T1000 (cell line): ENCODE measurements around the gene LACTBL1.
A peak's percentile ranks its signal among the peaks of the same experiment; 100 is the strongest.
"Not testable (repeated sequence)": the region's sequence is repeated elsewhere in the genome, so short reads cannot be mapped to it uniquely, and the experiment has no call there.

Source experiments
- DNase-seq: peaks from one replicate; lab custom pipeline; 2025; ENCODE audit warnings: mixed read lengths; lab: John Stamatoyannopoulos, UW

The LACTBL1 gene

GRCh38 chr1:22976461-22977243, 4.0 kb upstream of the LACTBL1 start:
- DNase-seq = peak; percentile 77

- DNase-seq = no peak
These were observed 3.4 kb upstream of the LACTBL1 start for GRCh38 chr1:22976127-22976460.

- DNase-seq = no peak
These were observed 3.0 kb upstream of the LACTBL1 start for GRCh38 chr1:22975694-22976093.

GRCh38 chr1:22971611-22972405, 858 bp downstream of the LACTBL1 start:
- no peak for DNase-seq

- no peak for DNase-seq
These were observed 1.5 kb downstream of the LACTBL1 start for GRCh38 chr1:22971161-22971560.

- no peak for DNase-seq
These were observed 2.6 kb downstream of the LACTBL1 start for GRCh38 chr1:22970096-22970495.

DNA sequence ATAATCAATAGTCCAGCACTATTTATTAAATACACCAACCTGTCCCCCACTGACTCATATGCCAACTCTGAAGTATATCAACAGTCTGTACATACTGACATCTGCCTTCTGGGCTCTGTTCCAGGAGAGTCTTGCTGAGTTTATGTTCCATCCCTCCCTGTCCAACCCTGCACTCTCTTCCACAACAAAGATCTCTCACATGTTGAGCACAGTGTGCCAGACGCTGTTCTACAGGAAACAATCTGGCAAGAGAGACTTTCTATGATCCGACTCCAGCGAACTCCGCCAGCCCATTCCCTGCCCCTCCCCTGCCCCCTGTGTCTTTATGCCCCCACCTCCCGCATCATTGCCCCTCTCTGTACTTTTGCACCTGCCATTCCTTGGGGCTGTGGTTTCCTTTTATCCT, 3.4 kb downstream of the LACTBL1 start:
- DNase-seq = no peak

- DNase-seq = no peak
These were observed 4.8 kb downstream of the LACTBL1 start for GRCh38 chr1:22967833-22968232.

- no peak for DNase-seq
These were observed 6.4 kb downstream of the LACTBL1 start for GRCh38 chr1:22966309-22966708.

DNA sequence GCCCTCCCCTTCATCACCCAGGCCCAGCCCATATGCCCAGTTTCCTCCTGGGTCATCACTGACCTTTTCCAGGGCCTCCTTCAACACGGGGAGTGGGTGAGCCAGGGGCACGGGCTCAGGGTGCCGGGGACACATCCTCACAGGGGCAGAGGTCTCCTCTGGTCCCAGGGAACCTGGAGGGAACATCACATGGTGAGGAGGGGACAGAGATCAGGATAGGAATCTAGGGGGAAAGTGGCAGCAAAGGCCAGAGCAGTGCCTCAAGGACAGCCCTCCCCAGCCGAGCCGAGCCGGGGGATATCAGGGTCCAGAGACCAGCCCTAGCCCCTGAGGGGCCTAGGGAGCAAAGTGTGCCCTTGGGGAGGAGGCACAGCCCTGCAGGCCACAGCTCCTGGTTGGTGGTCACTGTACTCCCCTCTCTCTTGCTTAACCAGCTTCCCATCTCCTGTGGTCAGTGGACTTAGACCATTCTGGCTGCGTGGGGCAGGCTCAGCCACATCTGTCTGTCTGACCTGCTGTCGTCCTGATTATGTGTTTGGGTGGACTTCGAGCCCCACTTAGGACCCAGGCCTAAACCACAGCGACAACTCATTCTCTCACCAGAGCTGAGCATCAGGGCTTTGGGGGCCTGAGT, 9.5 kb downstream of the LACTBL1 start:
- no peak for DNase-seq

DNA sequence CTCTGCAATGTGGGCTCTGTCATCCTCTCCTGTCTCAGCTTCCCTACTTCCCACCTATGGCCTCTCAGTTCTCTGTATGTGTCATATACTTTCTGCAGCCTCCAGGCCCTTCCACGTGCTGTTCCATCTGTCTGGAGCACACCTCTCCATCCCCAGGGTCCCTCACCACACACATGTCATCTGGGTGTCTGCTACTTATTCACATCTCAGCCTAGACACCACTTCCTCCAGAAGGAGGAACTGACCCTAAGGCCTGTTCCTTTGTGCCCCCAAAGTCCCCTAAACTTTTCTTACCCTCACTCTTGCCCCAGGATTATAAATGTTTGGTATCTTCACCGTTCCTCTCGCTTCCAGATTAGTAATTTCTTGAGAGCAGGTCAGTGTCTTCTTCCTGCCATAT, 10.1 kb downstream of the LACTBL1 start:
- DNase-seq = no peak

DNA sequence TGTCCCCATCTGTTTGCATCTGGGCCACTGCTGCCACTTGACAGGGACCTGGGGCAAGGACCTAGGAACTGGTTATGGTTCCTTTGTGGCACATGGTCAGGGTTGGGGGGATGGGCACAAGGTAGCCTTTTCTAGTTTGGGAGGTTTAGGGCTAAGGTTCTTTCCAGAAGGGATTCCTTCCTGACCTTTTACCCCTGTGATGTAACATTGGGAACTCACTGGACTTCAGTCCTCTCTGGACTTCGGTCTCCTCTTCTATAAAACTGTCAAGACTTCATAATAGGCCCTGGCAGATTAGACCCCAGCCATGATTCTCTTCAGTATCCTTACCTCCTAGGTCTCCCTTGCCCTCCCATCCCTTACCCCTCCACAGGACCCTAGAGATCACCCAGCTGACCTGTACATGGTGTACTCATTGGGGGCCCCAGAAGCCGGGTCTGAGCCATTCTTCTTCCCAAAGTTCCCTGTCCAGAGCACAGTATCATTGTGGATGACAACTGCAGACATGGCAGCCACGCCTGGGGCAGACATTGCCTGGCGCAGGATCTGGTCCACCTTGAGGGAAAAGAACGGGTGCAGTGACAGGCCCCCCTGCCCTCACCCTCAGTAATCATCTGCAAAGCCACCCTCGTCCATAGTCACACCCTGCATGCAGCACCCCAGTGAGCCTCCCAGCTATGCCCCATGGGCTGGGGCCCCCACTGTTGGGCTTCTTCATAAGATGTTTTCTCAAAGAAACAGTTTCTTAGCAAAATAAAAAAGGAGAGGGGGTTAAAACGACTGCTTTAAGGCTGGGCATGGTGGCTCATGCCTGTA, 12.9 kb downstream of the LACTBL1 start:
- DNase-seq = no peak

GRCh38 chr1:22958556-22958955, 14.1 kb downstream of the LACTBL1 start:
- no peak for DNase-seq

DNA sequence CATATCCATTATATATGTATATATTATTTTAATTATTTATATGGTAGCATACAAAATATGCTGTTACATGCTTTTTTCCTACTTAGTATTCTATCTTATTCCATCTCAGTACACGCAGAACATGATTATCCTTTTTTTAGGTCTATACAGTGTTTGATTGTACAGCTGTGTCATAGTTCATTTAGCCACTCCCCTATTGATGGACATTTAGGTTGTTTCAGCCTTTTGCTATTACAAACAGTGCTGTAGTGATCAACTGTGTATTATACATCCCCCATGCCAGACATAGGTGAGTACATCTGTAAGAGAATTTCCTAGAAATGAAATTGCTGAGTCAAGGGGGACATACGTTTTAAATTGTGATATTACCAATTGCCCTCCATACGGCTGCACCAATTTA, 15.6 kb downstream of the LACTBL1 start:
- DNase-seq = no peak

GRCh38 chr1:22955146-22955545, 17.5 kb downstream of the LACTBL1 start:
- no peak for DNase-seq

- no peak for DNase-seq
These were observed 18.9 kb downstream of the LACTBL1 start for GRCh38 chr1:22953740-22954141.

DNA sequence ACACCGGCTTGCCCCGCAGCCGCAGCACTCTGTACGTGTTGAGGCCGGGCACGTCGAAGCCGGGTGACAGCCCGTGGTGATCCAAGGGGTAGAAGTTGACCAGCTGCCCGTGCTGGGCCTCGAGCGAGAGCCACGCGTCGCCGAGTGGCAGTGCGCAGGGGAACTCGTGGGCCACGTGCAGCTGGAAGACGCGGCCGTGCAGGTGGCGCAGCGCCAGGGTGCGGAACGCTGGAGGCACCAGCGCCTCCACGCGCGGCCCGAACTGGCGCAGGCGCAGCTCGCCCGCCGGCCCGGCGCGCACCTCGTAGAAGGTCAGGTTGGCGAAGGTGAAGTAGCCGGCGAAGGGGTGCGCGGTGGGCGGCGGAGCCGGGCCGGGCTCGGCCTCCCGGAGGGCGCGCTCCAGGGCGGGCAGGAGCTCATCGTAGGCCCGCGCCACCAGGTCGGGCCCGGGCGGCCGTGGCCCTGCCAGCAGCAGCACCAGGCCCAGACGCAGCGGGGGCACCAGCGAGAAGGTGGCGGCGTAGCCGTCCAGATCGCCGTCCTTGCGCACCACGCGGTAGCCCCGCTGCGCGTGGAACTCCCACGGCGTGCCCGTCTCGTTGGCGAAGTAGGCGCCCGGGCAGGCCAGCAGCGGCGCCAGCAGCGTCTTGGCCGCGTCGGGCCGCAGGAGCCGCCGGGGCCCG, 19.5 kb downstream of the LACTBL1 start:
- no peak for DNase-seq

GRCh38 chr1:22952694-22953056, 20.0 kb downstream of the LACTBL1 start:
- no peak for DNase-seq

DNA sequence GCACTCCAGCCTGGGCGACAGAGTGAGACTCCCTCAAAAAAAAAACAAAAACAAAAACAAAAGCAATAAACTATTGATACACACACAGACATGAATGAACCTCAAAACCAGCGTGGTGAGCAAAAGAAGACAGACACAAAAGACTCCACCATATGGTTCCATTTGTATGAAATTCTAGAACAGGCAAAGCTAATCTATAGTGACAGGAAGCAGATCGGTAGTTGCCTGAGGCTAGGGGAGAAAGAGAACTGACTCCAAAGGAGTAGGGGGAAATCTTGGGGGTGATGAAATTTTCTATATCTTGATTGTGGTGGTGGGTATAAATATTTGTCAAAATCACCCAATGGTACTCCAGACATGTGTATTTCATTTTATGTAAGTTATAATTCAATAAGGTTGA, 20.9 kb downstream of the LACTBL1 start:
- DNase-seq = no peak

DNA sequence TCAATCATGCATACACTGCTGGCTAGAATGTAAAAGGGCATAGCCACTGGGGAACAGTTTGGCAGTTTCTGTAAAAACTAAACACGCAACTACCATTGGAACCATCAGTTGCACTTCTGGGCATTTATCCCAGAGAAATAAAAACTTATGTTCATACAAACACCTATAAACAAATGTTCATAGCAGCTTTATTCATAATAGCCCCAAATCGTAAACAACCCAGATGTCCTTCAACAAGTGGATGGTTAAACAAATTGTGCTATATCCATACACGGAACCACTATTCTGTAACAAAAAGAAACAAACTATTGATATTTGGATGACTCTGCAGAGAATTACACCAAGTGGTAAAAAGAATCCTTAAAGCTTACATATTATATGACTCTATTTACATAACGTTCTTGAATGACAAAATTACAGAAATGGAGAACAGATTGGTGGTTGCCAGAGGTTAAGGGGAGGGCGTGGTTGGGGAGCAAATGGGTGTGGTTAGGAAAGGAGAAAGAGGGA, 22.8 kb downstream of the LACTBL1 start:
- no peak for DNase-seq

GRCh38 chr1:22945171-22945570, 27.5 kb downstream of the LACTBL1 start:
- DNase-seq = not testable (repeated sequence)
